ENCODE measurements around the gene FGF19.

Gene FGF19

GRCh38 chr11:69686856-69687255 lies 17.0 kb downstream of the FGF19 start:
- no peak for ATAC-seq (replicated peaks; ENCODE audit: extremely low read depth, poor library complexity, severe bottlenecking)
- Mint-ChIP-seq H3K9me3 (no peaks in the 10 kb centered on the region), H3K4me3 (peak overlapping the region; percentile 6), H3K27ac (ENCODE audit: low read depth) (no peak overlapping the region), H3K36me3 (ENCODE audit: insufficient read depth) (no peaks in the 10 kb centered on the region), H3K27me3 (peaks cover 40% of the 10 kb centered on the region), H3K4me1 (peaks cover 6% of the 10 kb centered on the region)
- DNase-seq (ENCODE audit: low spot score in 2 of 2): no peak

- H3K9me3 Mint-ChIP-seq: no peaks in the 10 kb centered on the region
- no peaks in the 10 kb centered on the region for H3K36me3 Mint-ChIP-seq (ENCODE audit: insufficient read depth)
- H3K4me3 Mint-ChIP-seq: peak overlapping the region; percentile 53
- H3K4me1 Mint-ChIP-seq: peaks cover 6% of the 10 kb centered on the region
- DNase-seq (ENCODE audit: low spot score in 2 of 2) (no peak), ATAC-seq (replicated peaks; ENCODE audit: extremely low read depth, poor library complexity, severe bottlenecking) (no peak)
- no peak overlapping the region for H3K27ac Mint-ChIP-seq (ENCODE audit: low read depth)
- H3K27me3 Mint-ChIP-seq: peaks cover 36% of the 10 kb centered on the region
These were observed 17.4 kb downstream of the FGF19 start for GRCh38 chr11:69686452-69686851.

GRCh38 chr11:69685348-69685747 lies 18.5 kb downstream of the FGF19 start:
- H3K9me3 Mint-ChIP-seq: no peaks in the 10 kb centered on the region
- no peaks in the 10 kb centered on the region for H3K36me3 Mint-ChIP-seq (ENCODE audit: insufficient read depth)
- H3K27me3 Mint-ChIP-seq: peaks cover 25% of the 10 kb centered on the region
- DNase-seq (ENCODE audit: low spot score in 2 of 2): no peak
- peak overlapping the region; percentile 53 for H3K4me3 Mint-ChIP-seq
- no peak overlapping the region for H3K27ac Mint-ChIP-seq (ENCODE audit: low read depth)
- ATAC-seq (replicated peaks; ENCODE audit: extremely low read depth, poor library complexity, severe bottlenecking): no peak
- peaks cover 6% of the 10 kb centered on the region for H3K4me1 Mint-ChIP-seq

GRCh38 chr11:69684651-69685050 lies 19.2 kb downstream of the FGF19 start:
- H3K27ac Mint-ChIP-seq (ENCODE audit: low read depth): no peak overlapping the region
- no peaks in the 10 kb centered on the region for H3K9me3 Mint-ChIP-seq
- ATAC-seq (replicated peaks; ENCODE audit: extremely low read depth, poor library complexity, severe bottlenecking): no peak
- no peak overlapping the region for H3K4me3 Mint-ChIP-seq
- peaks cover 18% of the 10 kb centered on the region for H3K27me3 Mint-ChIP-seq
- H3K36me3 Mint-ChIP-seq (ENCODE audit: insufficient read depth): no peaks in the 10 kb centered on the region
- H3K4me1 Mint-ChIP-seq: peaks cover 6% of the 10 kb centered on the region
- no peak for DNase-seq (ENCODE audit: low spot score in 2 of 2)

GRCh38 chr11:69683764-69684333 lies 20.0 kb downstream of the FGF19 start:
- Mint-ChIP-seq H3K36me3 (ENCODE audit: insufficient read depth) (no peaks in the 10 kb centered on the region), H3K27ac (ENCODE audit: low read depth) (no peak overlapping the region)
- DNase-seq (ENCODE audit: low spot score in 2 of 2): no peak

GRCh38 chr11:69682681-69683326 lies 21.0 kb downstream of the FGF19 start:
- DNase-seq (ENCODE audit: low spot score in 2 of 2): no peak
- Mint-ChIP-seq H3K27me3 (no peaks in the 10 kb centered on the region), H3K9me3 (no peaks in the 10 kb centered on the region), H3K27ac (ENCODE audit: low read depth) (no peak overlapping the region), H3K4me1 (peaks cover 6% of the 10 kb centered on the region), H3K36me3 (ENCODE audit: insufficient read depth) (no peaks in the 10 kb centered on the region), H3K4me3 (no peak overlapping the region)
- ATAC-seq (replicated peaks; ENCODE audit: extremely low read depth, poor library complexity, severe bottlenecking): no peak

More at GRCh38 chr11:69683764-69684333, 20.0 kb downstream of the FGF19 start:
- Mint-ChIP-seq H3K4me3 (no peak overlapping the region), H3K4me1 (peaks cover 6% of the 10 kb centered on the region), H3K9me3 (no peaks in the 10 kb centered on the region), H3K27me3 (peaks cover 10% of the 10 kb centered on the region)
- no peak for ATAC-seq (replicated peaks; ENCODE audit: extremely low read depth, poor library complexity, severe bottlenecking)

GRCh38 chr11:69682221-69682620 lies 21.6 kb downstream of the FGF19 start:
- peaks cover 6% of the 10 kb centered on the region for H3K4me1 Mint-ChIP-seq
- H3K27me3 Mint-ChIP-seq: no peaks in the 10 kb centered on the region
- no peaks in the 10 kb centered on the region for H3K36me3 Mint-ChIP-seq (ENCODE audit: insufficient read depth)
- DNase-seq (ENCODE audit: low spot score in 2 of 2) (no peak), ATAC-seq (replicated peaks; ENCODE audit: extremely low read depth, poor library complexity, severe bottlenecking) (no peak)
- no peak overlapping the region for H3K27ac Mint-ChIP-seq (ENCODE audit: low read depth)
- no peaks in the 10 kb centered on the region for H3K9me3 Mint-ChIP-seq
- no peak overlapping the region for H3K4me3 Mint-ChIP-seq

- H3K4me3 Mint-ChIP-seq: no peak overlapping the region
- no peaks in the 10 kb centered on the region for H3K27me3 Mint-ChIP-seq
- no peak overlapping the region for H3K27ac Mint-ChIP-seq (ENCODE audit: low read depth)
- no peak for ATAC-seq (replicated peaks; ENCODE audit: extremely low read depth, poor library complexity, severe bottlenecking)
- peaks cover 4% of the 10 kb centered on the region for H3K4me1 Mint-ChIP-seq
- no peaks in the 10 kb centered on the region for H3K9me3 Mint-ChIP-seq
- peaks cover 1% of the 10 kb centered on the region for H3K36me3 Mint-ChIP-seq (ENCODE audit: insufficient read depth)
- no peak for DNase-seq (ENCODE audit: low spot score in 2 of 2)
These were observed 23.1 kb downstream of the FGF19 start for GRCh38 chr11:69680688-69681087.

GRCh38 chr11:69677749-69678148 lies 26.1 kb downstream of the FGF19 start:
- H3K4me3 Mint-ChIP-seq: no peak overlapping the region

GRCh38 chr11:69674886-69675714 lies 28.7 kb downstream of the FGF19 start, which contains the start of gene LTO1:
Gene LTO1 (minus strand): TSS chr11:69675353. CDS start chr11:69675239, 114 bp downstream.
- no peaks in the 10 kb centered on the region for H3K27me3 Mint-ChIP-seq
- peaks cover 21% of the 10 kb centered on the region for H3K36me3 Mint-ChIP-seq (ENCODE audit: insufficient read depth)
- peaks cover 32% of the 10 kb centered on the region for H3K4me1 Mint-ChIP-seq
- peak within 1 kb of the TSS; percentile 97 for H3K4me3 Mint-ChIP-seq
- no peaks in the 10 kb centered on the region for H3K9me3 Mint-ChIP-seq
- ATAC-seq (replicated peaks; ENCODE audit: extremely low read depth, poor library complexity, severe bottlenecking) (peak; percentile 91), DNase-seq (ENCODE audit: low spot score in 2 of 2) (peak; percentile 85 to 90)
- peak within 1 kb of the TSS; percentile 93 for H3K27ac Mint-ChIP-seq (ENCODE audit: low read depth)

More at GRCh38 chr11:69677749-69678148, 26.1 kb downstream of the FGF19 start:
- H3K9me3 Mint-ChIP-seq: no peaks in the 10 kb centered on the region
- no peaks in the 10 kb centered on the region for H3K27me3 Mint-ChIP-seq
- no peak for DNase-seq (ENCODE audit: low spot score in 2 of 2)
- peaks cover 20% of the 10 kb centered on the region for H3K4me1 Mint-ChIP-seq
- no peak overlapping the region for H3K27ac Mint-ChIP-seq (ENCODE audit: low read depth)
- ATAC-seq (replicated peaks; ENCODE audit: extremely low read depth, poor library complexity, severe bottlenecking): no peak
- peaks cover 18% of the 10 kb centered on the region for H3K36me3 Mint-ChIP-seq (ENCODE audit: insufficient read depth)

- no peaks in the 10 kb centered on the region for H3K27me3 Mint-ChIP-seq
- peak overlapping the region; percentile 97 for H3K4me3 Mint-ChIP-seq
- H3K4me1 Mint-ChIP-seq: peaks cover 33% of the 10 kb centered on the region
- no peaks in the 10 kb centered on the region for H3K9me3 Mint-ChIP-seq
- peaks cover 21% of the 10 kb centered on the region for H3K36me3 Mint-ChIP-seq (ENCODE audit: insufficient read depth)
- H3K27ac Mint-ChIP-seq (ENCODE audit: low read depth): peak overlapping the region; percentile 93
- ATAC-seq (replicated peaks; ENCODE audit: extremely low read depth, poor library complexity, severe bottlenecking): no peak
- DNase-seq (ENCODE audit: low spot score in 2 of 2): no peak
These were observed 29.4 kb downstream of the FGF19 start for GRCh38 chr11:69674267-69674885.

- Mint-ChIP-seq H3K9me3 (no peaks in the 10 kb centered on the region), H3K36me3 (ENCODE audit: insufficient read depth) (peaks cover 31% of the 10 kb centered on the region)
These were observed 31.9 kb downstream of the FGF19 start for GRCh38 chr11:69671734-69672465.

More at GRCh38 chr11:69671734-69672465, 31.9 kb downstream of the FGF19 start:
- Mint-ChIP-seq H3K4me3 (no peak overlapping the region), H3K27ac (ENCODE audit: low read depth) (no peak overlapping the region), H3K27me3 (no peaks in the 10 kb centered on the region), H3K4me1 (peaks cover 39% of the 10 kb centered on the region)
- ATAC-seq (replicated peaks; ENCODE audit: extremely low read depth, poor library complexity, severe bottlenecking): no peak
- DNase-seq (ENCODE audit: low spot score in 2 of 2): no peak

All from central memory CD8-positive, alpha-beta T cell (primary cell).